SK-N-SH (cell line): ENCODE data around the gene RPL9.

Experiments
- EP300 ChIP-seq, 2 experiments: IDR thresholded peaks; 2 replicates each; pipeline versions ENCODE4 v1.4.0 to v1.6.1; 2012; ENCODE audit warnings: borderline replicate concordance in 1 of 2, low read depth in 1 of 2, low read length in 1 of 2
- TCF12 ChIP-seq: IDR thresholded peaks from 2 replicates; pipeline ENCODE4 v1.4.0; 2012
- TF ChIP-seq, protein P1 (sequence below): fragments of 150-350 bp; IDR thresholded peaks from 2 replicates; pipeline ENCODE4 v1.6.1; 2017; ENCODE audit warnings: antibody characterized with exemption, low read length, low read depth, borderline replicate concordance

DNA sequence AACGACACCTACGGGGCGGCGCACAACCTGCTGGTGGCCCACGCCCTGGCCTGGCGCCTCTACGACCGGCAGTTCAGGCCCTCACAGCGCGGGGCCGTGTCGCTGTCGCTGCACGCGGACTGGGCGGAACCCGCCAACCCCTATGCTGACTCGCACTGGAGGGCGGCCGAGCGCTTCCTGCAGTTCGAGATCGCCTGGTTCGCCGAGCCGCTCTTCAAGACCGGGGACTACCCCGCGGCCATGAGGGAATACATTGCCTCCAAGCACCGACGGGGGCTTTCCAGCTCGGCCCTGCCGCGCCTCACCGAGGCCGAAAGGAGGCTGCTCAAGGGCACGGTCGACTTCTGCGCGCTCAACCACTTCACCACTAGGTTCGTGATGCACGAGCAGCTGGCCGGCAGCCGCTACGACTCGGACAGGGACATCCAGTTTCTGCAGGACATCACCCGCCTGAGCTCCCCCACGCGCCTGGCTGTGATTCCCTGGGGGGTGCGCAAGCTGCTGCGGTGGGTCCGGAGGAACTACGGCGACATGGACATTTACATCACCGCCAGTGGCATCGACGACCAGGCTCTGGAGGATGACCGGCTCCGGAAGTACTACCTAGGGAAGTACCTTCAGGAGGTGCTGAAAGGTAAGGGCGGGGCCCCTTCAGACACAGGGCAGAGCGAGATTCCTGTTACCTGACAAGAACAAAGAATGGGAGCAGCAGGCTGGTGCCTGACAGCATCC lies 11.7 kb downstream of the RPL9 start:
- TF ChIP-seq TCF12 (no peak), EP300 (IDR thresholded peaks at IDR 0.05; ENCODE audit: borderline replicate concordance in 1 of 2, low read depth in 1 of 2, low read length in 1 of 2) (no peak)
- TF ChIP-seq, protein P1, sequence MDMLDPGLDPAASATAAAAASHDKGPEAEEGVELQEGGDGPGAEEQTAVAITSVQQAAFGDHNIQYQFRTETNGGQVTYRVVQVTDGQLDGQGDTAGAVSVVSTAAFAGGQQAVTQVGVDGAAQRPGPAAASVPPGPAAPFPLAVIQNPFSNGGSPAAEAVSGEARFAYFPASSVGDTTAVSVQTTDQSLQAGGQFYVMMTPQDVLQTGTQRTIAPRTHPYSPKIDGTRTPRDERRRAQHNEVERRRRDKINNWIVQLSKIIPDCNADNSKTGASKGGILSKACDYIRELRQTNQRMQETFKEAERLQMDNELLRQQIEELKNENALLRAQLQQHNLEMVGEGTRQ, result no peak
